RWPE2 (cell line): Measurements from ENCODE around the gene DLL1.

Source experiments
- ATAC-seq: fragments of 200-7000 bp; cut with Tn5 transposase; 3 replicates; pipeline ENCODE4 v1.9.1; 2021; ENCODE audit warnings: low read depth
- DNase-seq: peaks from one replicate; pipeline ENCODE4 v3.0.0-alpha.2; 2020; ENCODE audit warnings: low spot score
- H3K27ac ChIP-seq: fragments of 450-650 bp; 2 replicates; pipeline ENCODE4 v1.5.1; 2017; ENCODE audit warnings: mild to moderate bottlenecking; ENCODE audit not compliant: poor library complexity, severe bottlenecking
- H3K27me3 ChIP-seq: fragments of 250-450 bp; sonication (Bioruptor Pico); 2 replicates; pipeline ENCODE4 v1.5.1; 2021; ENCODE audit warnings: mild to moderate bottlenecking, moderate library complexity; ENCODE audit not compliant: insufficient read depth, poor library complexity, severe bottlenecking
- H3K36me3 ChIP-seq: fragments of 250-450 bp; sonication (Bioruptor Pico); 2 replicates; pipeline ENCODE4 v1.5.1; 2020; ENCODE audit warnings: low read depth, mild to moderate bottlenecking, moderate library complexity
- H3K4me1 ChIP-seq: fragments of 250-450 bp; sonication (Bioruptor Pico); 2 replicates; pipeline ENCODE4 v1.5.1; 2021; ENCODE audit warnings: mild to moderate bottlenecking, moderate library complexity; ENCODE audit not compliant: insufficient read depth, poor library complexity, severe bottlenecking
- H3K4me3 ChIP-seq: fragments of 250-450 bp; sonication (Bioruptor Pico); 2 replicates; pipeline ENCODE4 v1.5.1; 2021; ENCODE audit warnings: mild to moderate bottlenecking, moderate library complexity; ENCODE audit not compliant: severe bottlenecking
- H3K9me3 ChIP-seq: fragments of 250-450 bp; sonication (Bioruptor Pico); 2 replicates; pipeline ENCODE4 v1.5.1; 2021; ENCODE audit warnings: mild to moderate bottlenecking, moderate library complexity; ENCODE audit not compliant: severe bottlenecking
- TF ChIP-seq, protein P1 (sequence below): fragments of 450-650 bp; IDR thresholded peaks from one replicate; pipeline ENCODE4 v1.5.1; 2017; ENCODE audit warnings: mild to moderate bottlenecking, moderate library complexity; ENCODE audit not compliant: poor library complexity, severe bottlenecking

DLL1 gene

DNA sequence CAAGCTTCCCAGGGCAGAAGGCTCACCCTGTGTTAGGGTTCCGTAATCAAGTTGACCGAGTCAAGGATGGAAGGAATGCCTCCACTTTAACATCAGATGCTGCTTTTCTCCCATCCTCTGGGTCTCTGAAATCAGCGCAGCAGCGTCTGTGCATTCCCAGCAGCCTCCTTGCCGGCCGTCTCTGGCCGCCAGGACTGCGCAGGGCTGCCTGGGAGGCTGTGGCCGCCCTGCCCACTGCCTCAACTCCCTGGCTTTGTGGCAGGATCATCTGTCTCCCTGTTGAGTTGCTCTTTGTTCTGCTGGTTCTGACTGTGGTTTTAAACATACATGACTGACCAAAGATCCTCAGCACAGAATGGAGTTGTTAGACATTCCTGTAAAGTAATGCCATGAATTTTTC, 56.5 kb downstream of the DLL1 start:
- Histone ChIP-seq H3K27me3 (no peaks in the 10 kb centered on the region), H3K4me1 (peaks cover 18% of the 10 kb centered on the region), H3K36me3 (no peaks in the 10 kb centered on the region), H3K27ac (no peak overlapping the region), H3K4me3 (no peak overlapping the region), H3K9me3 (no peaks in the 10 kb centered on the region)
- ATAC-seq (no peak), DNase-seq (peak; percentile 4)
- TF ChIP-seq, protein P1, sequence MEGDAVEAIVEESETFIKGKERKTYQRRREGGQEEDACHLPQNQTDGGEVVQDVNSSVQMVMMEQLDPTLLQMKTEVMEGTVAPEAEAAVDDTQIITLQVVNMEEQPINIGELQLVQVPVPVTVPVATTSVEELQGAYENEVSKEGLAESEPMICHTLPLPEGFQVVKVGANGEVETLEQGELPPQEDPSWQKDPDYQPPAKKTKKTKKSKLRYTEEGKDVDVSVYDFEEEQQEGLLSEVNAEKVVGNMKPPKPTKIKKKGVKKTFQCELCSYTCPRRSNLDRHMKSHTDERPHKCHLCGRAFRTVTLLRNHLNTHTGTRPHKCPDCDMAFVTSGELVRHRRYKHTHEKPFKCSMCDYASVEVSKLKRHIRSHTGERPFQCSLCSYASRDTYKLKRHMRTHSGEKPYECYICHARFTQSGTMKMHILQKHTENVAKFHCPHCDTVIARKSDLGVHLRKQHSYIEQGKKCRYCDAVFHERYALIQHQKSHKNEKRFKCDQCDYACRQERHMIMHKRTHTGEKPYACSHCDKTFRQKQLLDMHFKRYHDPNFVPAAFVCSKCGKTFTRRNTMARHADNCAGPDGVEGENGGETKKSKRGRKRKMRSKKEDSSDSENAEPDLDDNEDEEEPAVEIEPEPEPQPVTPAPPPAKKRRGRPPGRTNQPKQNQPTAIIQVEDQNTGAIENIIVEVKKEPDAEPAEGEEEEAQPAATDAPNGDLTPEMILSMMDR: no peak

DNA sequence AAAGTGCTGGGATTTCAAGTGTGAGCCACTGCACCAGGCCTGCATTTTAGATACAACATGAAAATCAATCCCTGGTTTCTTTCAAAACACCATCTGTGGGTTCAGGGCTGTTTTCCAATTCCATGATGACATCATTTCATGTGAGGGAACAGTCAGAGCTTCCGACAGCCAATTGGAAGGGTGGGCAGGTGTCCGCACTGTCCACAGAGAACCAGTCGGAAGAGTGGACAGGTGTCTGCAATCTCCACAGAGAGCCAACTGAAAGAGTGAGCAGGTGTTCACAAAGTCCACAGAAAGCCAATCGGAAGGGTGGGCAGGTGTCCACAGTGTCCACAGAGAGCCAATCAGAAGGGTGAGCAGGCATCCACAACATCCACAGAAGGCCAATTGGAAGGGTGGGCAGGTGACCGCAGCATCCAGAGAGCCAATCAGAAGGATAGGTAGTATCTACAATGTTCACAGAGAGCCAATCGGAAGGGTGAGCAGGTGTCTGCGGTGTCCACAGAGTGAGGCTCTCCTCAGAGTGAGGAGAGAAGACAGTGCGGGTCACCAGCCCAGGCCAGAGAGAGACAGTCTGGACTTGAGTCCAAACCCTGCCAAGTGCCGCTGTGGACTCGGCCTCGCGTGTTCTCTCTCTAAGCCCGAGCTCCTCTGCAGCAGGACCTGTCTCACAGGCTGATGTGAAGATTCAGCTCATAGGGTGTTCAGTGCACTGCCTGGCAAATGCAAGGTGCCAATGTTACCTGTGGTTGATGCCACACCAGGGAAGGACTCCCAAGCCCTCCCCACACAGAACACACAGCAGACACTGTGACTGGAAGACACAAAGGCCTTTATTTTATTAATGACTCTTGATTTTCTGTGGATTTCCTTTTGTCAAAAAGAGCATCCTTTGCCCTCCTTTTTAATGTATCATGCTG, 57.3 kb downstream of the DLL1 start:
- Histone ChIP-seq H3K9me3 (no peaks in the 10 kb centered on the region), H3K4me1 (peaks cover 18% of the 10 kb centered on the region), H3K27ac (no peak overlapping the region), H3K36me3 (no peaks in the 10 kb centered on the region), H3K4me3 (no peak overlapping the region), H3K27me3 (no peaks in the 10 kb centered on the region)
- TF ChIP-seq, protein P1: no peak
- no peak for ATAC-seq
- peak; percentile 21 for DNase-seq
